Stimulated activated effector memory CD8-positive, alpha-beta T cell treated with anti-CD3 and anti-CD28 coated beads, Interleukin-12 subunit alpha, Interleukin-12 subunit beta, amount 100 ng/mL, for 72 hours (primary cell): Measurements from ENCODE around the gene GSDME.

Experiments used
- ATAC-seq: fragments of 150-1000 bp; cut with Tn5 transposase; 2 replicates; pipeline ENCODE4 v1.10.0; 2021
- DNase-seq, 2 donors: peaks; one replicate each; pipeline ENCODE4 v3.0.0; 2021 to 2022; ENCODE audit warnings: low spot score in 2 of 2
- H3K27ac Mint-ChIP-seq: one replicate; pipeline ENCODE4 v1.8.0; 2022; ENCODE audit warnings: mild to moderate bottlenecking, mixed read lengths
- H3K36me3 Mint-ChIP-seq: one replicate; pipeline ENCODE4 v1.8.0; 2022; ENCODE audit warnings: mild to moderate bottlenecking, mixed read lengths
- H3K4me1 Mint-ChIP-seq: one replicate; pipeline ENCODE4 v1.8.0; 2022; ENCODE audit warnings: mixed read lengths
- H3K4me3 Mint-ChIP-seq: one replicate; pipeline ENCODE4 v1.8.0; 2022; ENCODE audit warnings: mild to moderate bottlenecking, mixed read lengths
- H3K9me3 Mint-ChIP-seq: one replicate; pipeline ENCODE4 v1.8.0; 2022; ENCODE audit warnings: mixed read lengths

GSDME gene

DNA sequence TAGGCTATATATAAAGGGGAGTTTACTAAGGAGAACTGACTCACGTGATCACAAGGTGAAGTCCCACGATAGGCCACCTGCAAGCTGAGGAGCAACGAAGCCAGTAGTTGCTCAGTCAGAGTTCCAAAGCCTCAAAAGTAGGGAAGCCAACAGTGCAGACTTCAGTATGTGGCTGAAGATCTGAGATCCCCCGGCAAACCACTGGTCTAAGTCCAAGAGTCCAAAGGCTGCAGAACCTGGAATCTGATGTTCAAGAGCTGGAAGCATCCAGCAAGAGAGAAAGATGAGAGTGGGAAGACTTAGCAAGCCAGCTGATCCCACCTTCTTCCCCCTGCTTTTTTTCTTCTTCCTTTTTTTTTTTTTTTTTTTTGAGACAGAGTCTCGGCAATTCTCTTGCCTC, 27.0 kb upstream of the GSDME start:
- no peaks in the 10 kb centered on the region for H3K9me3 Mint-ChIP-seq
- H3K36me3 Mint-ChIP-seq: no peaks in the 10 kb centered on the region
- no peak overlapping the region for H3K27ac Mint-ChIP-seq
- peaks cover 8% of the 10 kb centered on the region for H3K4me1 Mint-ChIP-seq
- no peak overlapping the region for H3K4me3 Mint-ChIP-seq
- no peak for ATAC-seq
- no peak for DNase-seq

DNA sequence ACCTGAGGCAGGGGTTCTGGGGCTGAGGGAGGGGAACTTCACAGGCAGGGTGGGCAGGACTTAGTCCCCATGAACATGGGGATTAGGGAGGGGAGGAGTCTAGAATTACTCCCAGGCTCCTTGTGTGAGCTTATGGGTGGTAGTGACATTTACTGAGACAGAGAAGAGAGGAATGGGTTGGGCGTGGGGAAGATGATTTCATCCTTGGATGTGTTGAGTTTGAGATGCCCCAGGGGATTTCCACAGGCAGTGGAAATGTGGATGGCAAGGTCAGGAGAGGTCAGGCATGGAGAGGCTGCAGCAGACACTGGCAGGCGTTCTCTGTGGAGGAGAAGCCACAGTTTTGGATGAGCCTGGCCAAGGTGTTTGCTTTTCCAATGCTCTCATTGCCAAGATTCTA, 26.4 kb upstream of the GSDME start:
- peaks cover 14% of the 10 kb centered on the region for H3K4me1 Mint-ChIP-seq
- no peaks in the 10 kb centered on the region for H3K9me3 Mint-ChIP-seq
- no peak for ATAC-seq

DNA sequence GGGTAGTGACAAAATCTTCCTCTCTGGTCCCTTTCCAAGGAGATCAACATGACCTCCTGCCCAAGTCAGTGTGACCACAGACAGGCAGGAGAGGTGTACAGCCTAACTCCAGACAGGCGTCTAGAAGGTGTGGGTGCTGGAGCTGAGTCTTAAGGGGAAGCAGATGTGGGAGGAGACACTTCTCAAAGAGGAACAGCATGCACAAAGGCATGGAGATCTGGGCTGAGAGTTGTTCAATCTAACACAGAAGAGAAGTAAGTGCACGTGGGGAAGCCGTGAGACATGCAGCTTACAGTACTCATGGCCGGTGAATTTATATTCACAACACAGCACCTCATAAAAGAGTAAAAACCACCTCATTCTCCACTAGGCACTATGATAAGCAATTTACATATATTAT, 23.8 kb upstream of the GSDME start:
- ATAC-seq: no peak

More for the DNA sequence above, 26.4 kb upstream of the GSDME start:
- Mint-ChIP-seq H3K27ac (no peak overlapping the region), H3K36me3 (no peaks in the 10 kb centered on the region), H3K4me3 (no peak overlapping the region)
- DNase-seq: no peak

DNA sequence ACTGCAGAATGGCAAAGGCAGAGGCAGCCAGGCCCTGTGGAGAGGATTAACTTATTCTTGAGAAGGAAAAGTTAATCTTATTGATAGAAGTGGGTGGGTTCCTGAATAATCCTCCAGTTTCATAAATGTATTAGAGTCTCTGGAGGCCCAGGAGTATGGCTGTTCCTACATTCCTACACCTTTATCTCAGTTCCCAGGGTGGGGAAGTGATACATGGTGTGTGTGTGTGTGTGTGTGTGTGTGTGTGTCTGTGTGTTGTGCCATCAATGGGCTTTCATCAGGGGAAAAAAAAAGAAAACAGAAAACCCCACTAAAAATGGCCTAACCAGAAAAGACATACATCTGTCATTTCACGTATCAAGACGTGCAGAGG, 22.0 kb upstream of the GSDME start:
- ATAC-seq: no peak
- no peak overlapping the region for H3K4me3 Mint-ChIP-seq
- no peaks in the 10 kb centered on the region for H3K9me3 Mint-ChIP-seq
- H3K36me3 Mint-ChIP-seq: no peaks in the 10 kb centered on the region
- peak overlapping the region; percentile 61 for H3K27ac Mint-ChIP-seq
- peaks cover 7% of the 10 kb centered on the region for H3K4me1 Mint-ChIP-seq
- no peak for DNase-seq

More for the DNA sequence above, 23.8 kb upstream of the GSDME start:
- DNase-seq: no peak
- no peaks in the 10 kb centered on the region for H3K9me3 Mint-ChIP-seq
- no peak overlapping the region for H3K27ac Mint-ChIP-seq
- H3K4me1 Mint-ChIP-seq: peaks cover 7% of the 10 kb centered on the region
- no peaks in the 10 kb centered on the region for H3K36me3 Mint-ChIP-seq
- no peak overlapping the region for H3K4me3 Mint-ChIP-seq

DNA sequence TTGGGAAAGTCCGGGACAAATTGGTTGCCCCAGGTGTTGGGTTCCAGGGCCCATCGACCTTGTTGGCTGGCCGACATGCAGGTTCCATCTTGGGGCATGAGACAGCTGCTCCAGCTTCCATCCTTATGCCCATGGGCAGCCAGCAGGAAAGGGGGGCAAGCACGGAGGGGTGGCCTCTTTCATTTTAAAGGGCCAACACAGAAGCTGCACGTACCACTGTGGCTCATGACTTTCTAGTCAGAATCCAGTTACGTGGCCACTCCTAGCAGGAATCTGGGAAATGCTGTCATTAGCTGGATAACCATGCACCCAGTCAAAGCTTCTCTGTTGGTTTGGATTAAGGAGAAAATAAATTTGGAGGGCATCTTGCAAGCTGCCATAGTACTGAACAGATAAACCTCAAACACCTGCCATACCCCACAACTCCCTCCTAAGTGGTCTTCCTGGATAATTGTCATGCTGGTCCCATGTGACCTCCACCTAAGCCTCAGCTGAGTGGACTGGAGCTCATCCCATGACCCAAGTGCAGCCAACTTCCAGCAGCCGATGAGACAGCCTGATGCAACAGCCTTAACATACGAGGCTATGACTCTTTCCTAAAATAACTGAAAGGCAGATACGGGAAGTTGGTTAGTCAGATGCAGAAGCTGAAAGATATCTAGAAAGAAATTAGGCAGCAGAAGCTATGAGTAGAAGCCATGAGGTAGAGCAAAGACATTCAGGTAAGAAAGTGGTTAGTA, 21.4 kb upstream of the GSDME start:
- no peaks in the 10 kb centered on the region for H3K9me3 Mint-ChIP-seq
- DNase-seq: no peak
- peak; percentile 64 for ATAC-seq
- peak overlapping the region; percentile 61 for H3K27ac Mint-ChIP-seq
- H3K36me3 Mint-ChIP-seq: no peaks in the 10 kb centered on the region
- H3K4me3 Mint-ChIP-seq: no peak overlapping the region
- H3K4me1 Mint-ChIP-seq: peaks cover 7% of the 10 kb centered on the region

DNA sequence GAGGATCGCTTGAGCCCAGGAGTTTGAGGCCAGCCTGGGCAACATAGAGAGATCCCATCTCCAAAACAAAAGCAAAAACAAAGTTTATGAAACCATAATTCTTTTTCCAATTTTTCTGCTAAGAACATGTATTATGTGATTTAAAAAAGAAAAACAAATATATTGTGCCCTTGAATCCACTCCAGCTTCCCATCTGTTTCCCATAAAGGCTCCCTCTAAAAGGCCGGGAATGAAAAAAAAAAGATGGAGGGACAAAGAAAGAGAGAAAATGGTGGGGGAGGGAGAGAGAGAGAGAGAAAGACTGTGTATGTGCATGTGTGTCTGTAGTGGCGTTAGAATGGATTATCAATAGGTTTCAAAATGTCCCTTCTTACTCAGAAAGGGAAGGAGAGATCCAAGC, 20.5 kb upstream of the GSDME start:
- Mint-ChIP-seq H3K36me3 (no peaks in the 10 kb centered on the region), H3K27ac (no peak overlapping the region), H3K9me3 (no peaks in the 10 kb centered on the region), H3K4me3 (no peak overlapping the region), H3K4me1 (peaks cover 7% of the 10 kb centered on the region)
- DNase-seq (no peak), ATAC-seq (no peak)

DNA sequence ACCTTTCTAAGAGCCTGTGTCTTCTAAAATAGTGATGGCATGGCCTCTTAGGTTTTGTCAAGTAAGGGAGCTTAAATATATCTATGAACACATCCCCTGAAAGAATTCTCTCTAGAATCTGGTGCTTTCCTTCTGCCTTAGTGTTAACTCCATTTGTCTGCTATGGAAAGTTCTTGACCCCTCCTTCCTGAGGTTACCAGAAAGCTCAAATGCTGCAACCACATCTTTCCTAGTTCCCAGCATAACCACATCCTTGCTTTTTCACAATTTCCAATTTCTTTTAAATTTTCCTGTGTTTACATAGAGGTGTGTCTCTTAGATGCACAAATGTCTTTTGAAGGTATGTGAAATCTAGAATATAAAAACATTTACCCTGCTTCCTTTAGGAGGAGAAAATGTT, 16.4 kb upstream of the GSDME start:
- Mint-ChIP-seq H3K4me1 (peaks cover under 1% of the 10 kb centered on the region), H3K4me3 (no peak overlapping the region), H3K36me3 (no peaks in the 10 kb centered on the region), H3K9me3 (no peaks in the 10 kb centered on the region), H3K27ac (no peak overlapping the region)
- no peak for ATAC-seq
- DNase-seq: no peak

DNA sequence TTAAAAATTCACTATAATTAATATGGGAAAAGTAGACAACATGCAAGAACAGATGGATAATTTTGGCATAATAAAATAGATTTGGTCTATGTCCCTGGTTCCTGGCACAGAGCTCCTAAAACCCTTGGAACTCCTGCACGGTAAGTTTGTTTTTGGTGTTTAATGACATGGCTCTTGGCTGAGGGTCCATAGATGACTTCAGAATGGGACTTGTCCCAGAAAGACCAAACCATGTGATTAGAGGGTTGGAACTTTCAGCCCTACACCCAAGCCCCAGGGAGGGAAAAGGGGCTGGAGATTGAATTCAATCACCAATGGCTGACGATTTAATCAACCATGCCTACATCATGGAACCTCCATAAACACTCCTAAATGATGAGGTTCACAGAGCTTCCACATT, 12.6 kb upstream of the GSDME start:
- Mint-ChIP-seq H3K4me1 (no peaks in the 10 kb centered on the region), H3K27ac (no peak overlapping the region), H3K36me3 (no peaks in the 10 kb centered on the region), H3K9me3 (no peaks in the 10 kb centered on the region), H3K4me3 (no peak overlapping the region)
- DNase-seq (no peak), ATAC-seq (no peak)

DNA sequence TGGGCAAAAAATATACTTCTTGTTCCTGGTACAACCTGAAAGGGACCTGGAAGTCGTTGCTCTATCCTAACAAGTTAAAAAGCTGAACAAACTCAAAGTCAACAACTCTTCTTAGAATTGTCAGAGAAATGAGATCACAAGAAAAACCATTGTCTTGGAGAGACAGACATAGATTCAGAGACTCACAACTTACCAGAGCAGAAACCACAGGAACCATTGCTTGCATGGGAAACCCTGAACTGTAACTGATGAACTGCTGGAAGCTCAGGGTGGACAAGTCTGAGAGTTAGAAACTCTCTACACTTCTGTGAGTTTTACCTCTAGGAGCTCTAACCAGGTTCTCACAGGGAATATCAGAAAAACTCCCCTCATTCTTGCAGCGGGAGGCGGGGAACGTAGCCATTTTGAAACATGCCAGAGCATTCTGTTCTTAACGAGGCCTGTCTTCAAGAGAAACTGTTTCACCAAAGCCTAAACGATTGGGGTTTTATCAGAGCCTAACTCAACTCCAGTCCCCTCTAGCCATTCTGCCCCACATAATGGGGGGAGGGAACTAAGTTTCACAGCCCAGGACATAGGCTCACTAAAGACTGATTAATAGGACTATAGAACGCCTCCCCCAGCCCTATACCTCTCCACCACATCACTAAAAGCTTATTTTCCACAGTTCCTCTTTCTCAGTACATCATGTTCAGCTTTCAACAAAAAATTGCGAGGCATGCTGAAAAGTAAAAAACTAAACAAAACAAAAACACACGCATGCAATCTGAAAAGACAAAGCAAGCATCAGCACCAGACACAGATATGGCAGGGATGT, 12.0 kb upstream of the GSDME start:
- no peak overlapping the region for H3K4me3 Mint-ChIP-seq
- no peak for DNase-seq
- H3K27ac Mint-ChIP-seq: no peak overlapping the region

DNA sequence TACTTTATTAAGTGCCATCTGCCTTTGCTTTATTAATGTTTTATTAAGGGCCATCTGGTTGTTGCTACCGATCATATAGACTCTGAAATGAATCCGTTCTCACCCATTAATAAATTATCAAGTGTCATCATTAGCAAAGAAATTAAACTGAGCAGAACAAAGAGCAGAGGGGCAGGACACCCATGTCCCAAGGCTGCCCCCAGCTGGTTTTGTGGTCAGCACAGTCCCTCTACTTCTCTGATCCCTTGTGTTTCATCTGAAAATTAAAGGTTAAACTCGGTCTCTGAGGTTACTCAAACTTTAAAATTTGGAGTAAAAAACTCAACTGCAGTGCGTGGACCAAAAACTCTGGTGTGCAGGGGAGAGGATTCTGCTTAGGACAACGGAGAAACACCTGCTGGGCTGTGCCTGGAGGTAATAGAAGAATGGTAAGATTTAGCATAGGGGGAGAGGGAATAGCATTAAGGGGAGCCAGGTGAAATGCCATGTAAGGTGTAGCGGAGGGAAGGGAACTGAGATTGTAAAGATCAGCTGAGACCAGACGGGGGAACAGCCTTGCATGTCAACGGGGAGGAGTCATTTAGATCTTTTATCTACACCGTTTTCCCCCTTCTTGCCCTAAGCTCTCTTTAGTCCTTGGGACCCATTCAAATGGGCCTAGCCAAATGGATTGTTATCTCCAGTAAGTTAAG, 10.8 kb upstream of the GSDME start:
- DNase-seq (no peak), ATAC-seq (no peak)
- Mint-ChIP-seq H3K4me3 (no peak overlapping the region), H3K27ac (no peak overlapping the region), H3K4me1 (no peaks in the 10 kb centered on the region), H3K36me3 (no peaks in the 10 kb centered on the region), H3K9me3 (no peaks in the 10 kb centered on the region)

More for the DNA sequence above, 12.0 kb upstream of the GSDME start:
- Mint-ChIP-seq H3K9me3 (no peaks in the 10 kb centered on the region), H3K4me1 (no peaks in the 10 kb centered on the region), H3K36me3 (no peaks in the 10 kb centered on the region)
- ATAC-seq: peak; percentile 50

DNA sequence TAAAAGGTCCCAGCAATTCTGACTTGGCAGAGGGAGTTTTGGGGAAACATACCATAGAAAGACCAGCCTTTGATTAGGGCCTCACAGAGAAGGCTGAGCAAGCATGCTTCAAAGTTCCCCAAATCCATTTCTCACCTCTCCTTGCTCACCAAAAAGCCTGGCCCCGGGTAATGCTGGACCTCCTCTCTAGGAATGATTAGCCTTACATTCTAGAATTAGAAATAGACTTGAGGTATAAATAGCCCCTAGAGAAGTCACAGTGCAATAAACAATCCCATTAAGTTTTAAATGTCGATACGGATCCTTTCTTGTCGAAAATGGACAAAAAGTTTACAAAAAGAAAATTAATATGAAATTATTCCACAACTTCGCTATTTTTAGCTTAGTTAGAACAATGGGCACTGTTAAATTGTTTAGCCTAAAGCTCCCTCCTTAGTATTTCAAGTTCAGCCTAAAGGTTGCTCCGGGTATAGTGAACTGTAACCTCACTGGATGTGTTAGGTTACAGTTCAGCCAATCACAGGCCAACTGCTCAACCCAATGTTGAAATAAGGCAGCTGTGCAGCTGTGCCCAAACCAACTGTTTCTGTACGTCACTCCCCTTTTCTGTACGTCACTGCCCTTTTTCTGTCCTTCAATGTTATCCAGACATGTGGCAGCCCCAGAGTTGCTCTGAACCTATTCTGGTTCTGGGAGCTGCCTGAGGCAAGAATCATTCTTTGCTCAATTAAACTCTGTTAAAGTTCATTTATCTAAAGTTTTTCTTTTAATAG, 7.9 kb upstream of the GSDME start:
- Mint-ChIP-seq H3K4me3 (no peak overlapping the region), H3K36me3 (no peaks in the 10 kb centered on the region), H3K9me3 (no peaks in the 10 kb centered on the region), H3K27ac (no peak overlapping the region), H3K4me1 (no peaks in the 10 kb centered on the region)
- no peak for DNase-seq
- no peak for ATAC-seq

DNA sequence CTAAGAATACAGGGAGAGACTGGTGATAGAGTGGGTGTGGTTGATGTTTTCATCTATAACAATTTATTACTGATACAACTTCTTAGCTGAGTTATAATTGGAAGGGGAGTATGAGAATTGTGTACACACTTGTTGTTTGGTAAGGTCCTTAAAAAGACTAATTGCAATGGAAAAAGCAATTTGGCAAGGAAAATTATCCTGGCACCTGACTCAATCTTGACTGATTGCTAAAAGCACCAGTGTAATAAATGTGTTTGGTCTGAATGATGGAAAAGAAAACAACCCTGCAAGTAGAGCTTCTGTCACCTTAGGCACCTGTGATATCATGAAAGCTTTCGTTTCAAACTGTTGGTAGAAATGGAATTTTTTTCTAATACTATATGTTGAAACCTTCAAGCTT, 6.7 kb upstream of the GSDME start:
- no peak overlapping the region for H3K27ac Mint-ChIP-seq
- no peaks in the 10 kb centered on the region for H3K4me1 Mint-ChIP-seq
- no peaks in the 10 kb centered on the region for H3K9me3 Mint-ChIP-seq
- DNase-seq (no peak), ATAC-seq (no peak)
- no peaks in the 10 kb centered on the region for H3K36me3 Mint-ChIP-seq
- H3K4me3 Mint-ChIP-seq: no peak overlapping the region

DNA sequence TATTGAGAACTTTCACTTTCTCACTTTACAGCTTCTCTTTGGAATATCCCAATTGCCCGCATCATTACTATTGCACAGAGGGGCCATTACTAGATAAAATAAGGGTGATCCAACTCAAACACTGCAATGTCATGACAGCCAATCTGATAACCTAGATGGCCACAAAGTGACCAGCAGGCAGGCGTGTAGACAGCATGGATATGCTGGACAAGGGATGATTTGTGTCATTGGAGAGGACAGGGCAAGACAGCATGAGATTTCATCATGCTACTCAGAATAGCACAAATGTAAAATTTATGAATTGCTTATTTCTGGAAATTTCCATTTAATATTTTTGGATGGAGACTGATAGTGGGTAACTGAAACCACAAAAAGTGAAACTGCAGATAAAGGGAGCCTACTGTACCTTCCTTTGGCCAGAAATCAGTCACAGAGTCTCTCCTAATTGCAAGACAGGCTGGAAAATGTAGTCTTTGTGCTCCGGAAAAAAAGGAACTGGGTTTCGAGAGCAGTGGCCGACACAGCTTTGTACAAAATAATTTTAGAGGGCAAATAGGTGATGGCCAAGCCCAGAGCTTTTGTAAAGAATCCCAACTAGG, 6.1 kb upstream of the GSDME start:
- H3K9me3 Mint-ChIP-seq: no peaks in the 10 kb centered on the region
- H3K27ac Mint-ChIP-seq: no peak overlapping the region
- DNase-seq (no peak), ATAC-seq (no peak)
- no peak overlapping the region for H3K4me3 Mint-ChIP-seq
- H3K4me1 Mint-ChIP-seq: no peaks in the 10 kb centered on the region
- no peaks in the 10 kb centered on the region for H3K36me3 Mint-ChIP-seq

DNA sequence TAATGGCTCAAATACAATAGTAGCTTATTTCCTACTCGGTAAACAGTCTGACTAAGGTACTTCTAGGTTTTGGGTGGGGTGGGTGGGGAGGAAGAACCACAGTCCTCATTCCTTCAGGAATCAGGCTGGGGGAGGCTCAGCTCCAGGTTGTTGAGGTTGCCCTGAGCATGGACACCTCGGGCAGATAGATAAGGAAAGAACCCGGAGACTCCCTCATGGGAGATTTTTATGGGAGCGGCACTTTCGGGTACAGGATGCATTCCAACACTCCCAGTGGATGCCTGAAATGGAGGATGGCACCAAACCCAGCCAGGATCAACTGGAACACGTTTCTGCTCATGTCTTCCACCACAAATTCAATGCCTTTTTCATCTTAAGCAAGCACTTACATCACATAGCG, 5.5 kb upstream of the GSDME start:
- H3K4me3 Mint-ChIP-seq: no peak overlapping the region
- no peaks in the 10 kb centered on the region for H3K4me1 Mint-ChIP-seq
- ATAC-seq (no peak), DNase-seq (no peak)
- H3K36me3 Mint-ChIP-seq: no peaks in the 10 kb centered on the region
- no peak overlapping the region for H3K27ac Mint-ChIP-seq
- H3K9me3 Mint-ChIP-seq: no peaks in the 10 kb centered on the region

DNA sequence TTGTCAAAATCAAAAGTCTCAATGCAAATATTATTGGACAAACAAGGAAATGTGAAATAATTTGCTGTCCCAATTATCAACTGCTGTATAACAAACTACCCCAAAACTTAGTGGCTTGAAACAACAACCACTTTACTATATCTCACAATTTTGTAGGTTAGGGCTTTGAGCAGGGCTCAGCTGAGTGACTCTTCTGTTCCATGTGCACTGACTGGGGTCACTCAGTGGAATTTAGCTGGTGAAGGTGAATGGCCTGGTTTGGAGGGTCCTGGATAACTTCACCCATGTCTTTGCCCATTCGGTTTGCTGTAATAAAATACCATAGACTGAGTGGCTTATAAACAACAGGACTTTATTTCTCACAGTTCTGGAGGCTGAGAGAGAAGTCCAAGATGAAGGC, 3.7 kb upstream of the GSDME start:
- Mint-ChIP-seq H3K4me3 (no peak overlapping the region), H3K27ac (no peak overlapping the region), H3K4me1 (peaks cover 11% of the 10 kb centered on the region), H3K36me3 (no peaks in the 10 kb centered on the region), H3K9me3 (no peaks in the 10 kb centered on the region)
- ATAC-seq (no peak), DNase-seq (no peak)
